Measurements from ENCODE around the gene C21orf91. TPM values are rescaled to one million over a fixed set of nuclear protein-coding genes. Genes with fewer than 3 reads are reported as not detected.
A peak's percentile ranks its signal among the peaks of the same experiment; 100 is the strongest.

C21orf91 gene
- total RNA-seq, 2 donors from 2014 or later = 10.2 to 22.9 TPM

GRCh38 chr21:17829472-17829871, 10.3 kb upstream of the C21orf91 start:
- no peak for TF ChIP-seq POLR2AphosphoS5 (IDR thresholded peaks at IDR 0.05)
- no peak for TF ChIP-seq POLR2A (IDR thresholded peaks at IDR 0.05)
- TF ChIP-seq CTCF (IDR thresholded peaks at IDR 0.05) = no peak

GRCh38 chr21:17828223-17828622, 9.1 kb upstream of the C21orf91 start:
- TF ChIP-seq CTCF (IDR thresholded peaks at IDR 0.05) (no peak), POLR2A (IDR thresholded peaks at IDR 0.05) (no peak), POLR2AphosphoS5 (IDR thresholded peaks at IDR 0.05) (no peak)
- DNase-seq (ENCODE audit: low spot score) = no peak
- WGBS = 43% methylated on average over 3 of the region's 3 CpGs
- no peaks in the 10 kb centered on the region for H3K9me3 ChIP-seq
- intact Hi-C loops (cut with DNase I) = no loop called here
- H3K4me1 ChIP-seq (replicated peaks) = no peaks in the 10 kb centered on the region
- H3K36me3 ChIP-seq = no peaks in the 10 kb centered on the region
- no peak overlapping the region for H3K4me3 ChIP-seq
- no peak overlapping the region for H3K27ac ChIP-seq
- no peaks in the 10 kb centered on the region for H3K27me3 ChIP-seq (replicated peaks; ENCODE audit: insufficient read depth)

More at GRCh38 chr21:17829472-17829871, 10.3 kb upstream of the C21orf91 start:
- Histone ChIP-seq H3K4me3 (no peak overlapping the region), H3K27me3 (replicated peaks; ENCODE audit: insufficient read depth) (no peaks in the 10 kb centered on the region), H3K4me1 (replicated peaks) (no peaks in the 10 kb centered on the region), H3K27ac (no peak overlapping the region), H3K9me3 (no peaks in the 10 kb centered on the region), H3K36me3 (no peaks in the 10 kb centered on the region)
- intact Hi-C loops (cut with DNase I) = no loop called here
- WGBS = 67% methylated on average over 3 of the region's 3 CpGs
- DNase-seq (ENCODE audit: low spot score) = no peak

- intact Hi-C loops (cut with DNase I) = no loop called here
- no peak for DNase-seq (ENCODE audit: low spot score)
- no peaks in the 10 kb centered on the region for H3K4me1 ChIP-seq (replicated peaks)
- 79% methylated on average over 6 of the region's 6 CpGs for WGBS
- no peak overlapping the region for H3K4me3 ChIP-seq
- H3K36me3 ChIP-seq = no peaks in the 10 kb centered on the region
- no peak overlapping the region for H3K27ac ChIP-seq
- H3K27me3 ChIP-seq (replicated peaks; ENCODE audit: insufficient read depth) = no peaks in the 10 kb centered on the region
- H3K9me3 ChIP-seq = no peaks in the 10 kb centered on the region
- TF ChIP-seq POLR2A (IDR thresholded peaks at IDR 0.05) = no peak
- TF ChIP-seq CTCF (IDR thresholded peaks at IDR 0.05) = no peak
- no peak for TF ChIP-seq POLR2AphosphoS5 (IDR thresholded peaks at IDR 0.05)
Observed at GRCh38 chr21:17823846-17824245, 4.7 kb upstream of the C21orf91 start.

- Histone ChIP-seq H3K36me3 (no peaks in the 10 kb centered on the region), H3K27ac (no peak overlapping the region), H3K4me1 (replicated peaks) (no peaks in the 10 kb centered on the region), H3K4me3 (no peak overlapping the region), H3K27me3 (replicated peaks; ENCODE audit: insufficient read depth) (no peaks in the 10 kb centered on the region), H3K9me3 (no peaks in the 10 kb centered on the region)
- no peak for TF ChIP-seq CTCF (IDR thresholded peaks at IDR 0.05)
- TF ChIP-seq POLR2AphosphoS5 (IDR thresholded peaks at IDR 0.05) = no peak
- TF ChIP-seq POLR2A (IDR thresholded peaks at IDR 0.05) = no peak
- no peak for DNase-seq (ENCODE audit: low spot score)
- WGBS = 84% methylated on average over 3 of the region's 3 CpGs
- intact Hi-C loops (cut with DNase I) = no loop called here
Observed at GRCh38 chr21:17821121-17821520, 2.0 kb upstream of the C21orf91 start.

- Histone ChIP-seq H3K36me3 (no peaks in the 10 kb centered on the region), H3K4me1 (replicated peaks) (no peaks in the 10 kb centered on the region), H3K27ac (peak overlapping the region; percentile 88 to 91), H3K9me3 (no peaks in the 10 kb centered on the region), H3K4me3 (peak overlapping the region; percentile 90 to 99), H3K27me3 (replicated peaks; ENCODE audit: insufficient read depth) (no peaks in the 10 kb centered on the region)
- DNase-seq (ENCODE audit: low spot score) = no peak
- TF ChIP-seq CTCF (IDR thresholded peaks at IDR 0.05) (no peak), POLR2AphosphoS5 (IDR thresholded peaks at IDR 0.05) (no peak), POLR2A (IDR thresholded peaks at IDR 0.05) (no peak)
- intact Hi-C loops (cut with DNase I) = loop anchor here (5.0 kb wide), 1 partner anchor 208 kb away; the partner anchor contains the start of gene BTG3
- WGBS = 1% methylated on average over 6 of the region's 6 CpGs
Observed at GRCh38 chr21:17819877-17820229, 697 bp upstream of the C21orf91 start.

Measured in prostate gland (tissue), 2 donors.